Activated naive CD4-positive, alpha-beta T cell treated with anti-CD3 and anti-CD28 coated beads, Interleukin-2, amount 50 U/mL, for 72 hours (primary cell): ENCODE measurements around the gene CCL27. TPM values are rescaled to one million over a fixed set of nuclear protein-coding genes. Genes with fewer than 3 reads are reported as not detected.
"Not testable (repeated sequence)": the region's sequence is repeated elsewhere in the genome, so short reads cannot be mapped to it uniquely, and the experiment has no call there.

Source experiments
- ATAC-seq, 2 donors: fragments of 150-1000 bp; cut with Tn5 transposase; 2 replicates each; pipeline ENCODE4 v1.10.0; 2021; ENCODE audit warnings: mild to moderate bottlenecking in 2 of 2, moderate library complexity in 2 of 2
- DNase-seq, 2 donors: peaks; one replicate each; pipeline ENCODE4 v3.0.0; 2021 to 2022; ENCODE audit warnings: low spot score in 2 of 2
- H3K27ac Mint-ChIP-seq, 2 donors: one replicate each; pipeline ENCODE4 v1.8.0; 2022; ENCODE audit warnings: mild to moderate bottlenecking in 2 of 2, mixed read lengths in 2 of 2
- H3K36me3 Mint-ChIP-seq, 2 donors: one replicate each; pipeline ENCODE4 v1.8.0; 2022; ENCODE audit warnings: mixed read lengths in 2 of 2
- H3K9me3 Mint-ChIP-seq, 2 donors: one replicate each; pipeline ENCODE4 v1.8.0; 2022; ENCODE audit warnings: mixed read lengths in 2 of 2
- total RNA-seq, 2 donors: library from RNA; stranded (reverse); gene quantifications; one replicate each; pipeline ENCODE4 v1.2.3, GENCODE V29; 2022

CCL27 gene
- total RNA-seq, 2 donors from 2014 or later = 0.64 TPM; not detected in 1

DNA sequence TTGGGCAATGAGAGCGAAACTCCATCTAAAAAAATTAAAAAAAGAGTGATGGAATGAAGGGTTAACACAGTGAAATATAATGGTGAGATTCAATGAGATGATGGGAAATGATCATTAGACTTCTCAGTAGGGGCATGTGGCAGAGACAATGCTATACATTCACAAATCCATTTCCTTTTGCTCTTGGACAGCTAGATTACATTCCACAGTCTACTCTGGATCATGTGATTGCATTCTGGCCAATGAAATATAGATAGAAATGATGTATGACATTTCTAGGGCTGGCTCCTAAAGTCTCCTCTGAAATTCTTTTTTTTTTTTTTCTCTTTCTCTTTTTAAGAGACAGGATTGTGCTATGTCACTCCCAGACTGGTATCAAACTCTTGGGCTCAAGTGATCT is 19.8 kb downstream of the CCL27 start:
- no peak for ATAC-seq
- no peak overlapping the region for H3K27ac Mint-ChIP-seq
- H3K9me3 Mint-ChIP-seq = no peaks in the 10 kb centered on the region
- DNase-seq = no peak
- H3K36me3 Mint-ChIP-seq = peaks cover 6 to 8% of the 10 kb centered on the region in 2 donors

DNA sequence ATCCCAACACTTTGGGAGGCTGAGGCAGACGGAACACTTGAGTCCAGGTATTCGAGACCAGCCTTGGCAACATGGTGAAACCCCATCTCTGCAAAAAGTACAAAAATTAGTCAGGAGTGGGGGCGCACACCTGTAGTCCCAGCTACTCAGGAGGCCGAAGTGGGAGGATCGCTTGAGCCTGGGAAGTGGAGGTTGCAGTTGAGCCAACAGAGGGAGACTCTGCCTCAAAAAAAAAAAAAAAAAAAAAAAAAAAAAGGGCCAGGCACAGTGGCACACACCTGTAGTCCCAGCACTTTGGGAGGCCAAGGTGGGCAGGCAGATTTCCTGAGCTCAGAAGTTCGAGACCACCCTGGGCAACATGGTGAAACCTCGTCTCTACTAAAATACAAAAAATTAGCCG is 23.1 kb downstream of the CCL27 start:
- ATAC-seq = not testable (repeated sequence)
- H3K36me3 Mint-ChIP-seq = peaks cover 16 to 17% of the 10 kb centered on the region in 2 donors

GRCh38 chr9:34638138-34638445 is 24.4 kb downstream of the CCL27 start:
- DNase-seq (no peak), ATAC-seq (peak in 1 of 2 donors; percentile 8)
- Mint-ChIP-seq H3K9me3 (no peaks in the 10 kb centered on the region), H3K36me3 (peaks cover 16 to 17% of the 10 kb centered on the region in 2 donors), H3K27ac (peak overlapping the region; percentile 91 to 98)

More for the DNA sequence above, 23.1 kb downstream of the CCL27 start:
- not testable (repeated sequence) for H3K27ac Mint-ChIP-seq, DNase-seq, H3K9me3 Mint-ChIP-seq

DNA sequence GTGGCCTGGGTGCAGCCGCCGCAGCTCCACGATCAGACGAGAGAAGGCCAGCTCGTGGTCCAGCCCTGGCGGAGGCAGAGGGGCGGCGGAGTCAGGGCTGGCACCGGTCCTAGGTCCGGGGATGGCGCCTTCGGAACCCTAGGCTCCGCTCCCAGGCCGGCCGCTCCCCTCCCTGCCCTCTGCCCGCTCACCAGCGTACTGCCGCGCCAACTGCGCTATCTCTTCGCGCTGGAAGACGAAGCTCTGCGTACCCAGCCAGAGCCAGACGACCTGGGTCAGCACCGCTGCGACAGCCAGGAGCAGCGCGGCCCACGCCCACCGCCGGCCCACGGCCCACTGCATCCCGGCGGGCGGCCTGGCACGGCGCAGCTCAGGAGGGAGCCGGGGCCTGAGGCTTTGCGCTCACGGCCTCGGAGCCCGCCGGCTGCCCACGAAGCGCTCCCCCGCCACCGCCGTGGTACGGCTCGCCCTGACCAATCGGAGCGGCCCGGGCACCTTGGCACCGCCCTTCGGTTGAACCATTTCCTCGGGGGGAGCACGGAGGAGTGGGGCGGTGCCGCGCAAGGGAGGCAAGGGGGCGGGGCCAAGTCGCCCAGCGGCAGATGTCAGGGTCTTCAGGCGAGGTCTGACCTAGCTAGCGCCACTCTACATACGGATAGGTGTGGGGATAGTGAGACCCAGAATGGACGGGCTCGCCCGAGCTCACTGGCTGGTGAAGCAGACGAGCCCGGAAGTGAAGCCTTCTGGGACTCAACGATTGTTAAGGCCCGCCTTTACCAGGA is 24.9 kb downstream of the CCL27 start, which contains the start of gene SIGMAR1:
Gene SIGMAR1, minus strand, starts transcription at position 432 of the 782 bp plus-strand sequence. Its CDS starts 90 bp downstream, at position 342.
- H3K27ac Mint-ChIP-seq = peak within 1 kb of the TSS; percentile 91 to 98
- H3K36me3 Mint-ChIP-seq = peaks cover 16 to 17% of the 10 kb centered on the region in 2 donors
- H3K9me3 Mint-ChIP-seq = no peaks in the 10 kb centered on the region
- ATAC-seq (peak; percentile 90 to 93), DNase-seq (peak; percentile 96 to 98)

- peaks cover 16 to 17% of the 10 kb centered on the region in 2 donors for H3K36me3 Mint-ChIP-seq
- peak overlapping the region; percentile 91 to 93 for H3K27ac Mint-ChIP-seq
- DNase-seq (no peak), ATAC-seq (no peak)
- H3K9me3 Mint-ChIP-seq = no peaks in the 10 kb centered on the region
Observed at GRCh38 chr9:34636791-34637355, 25.6 kb downstream of the CCL27 start.

DNA sequence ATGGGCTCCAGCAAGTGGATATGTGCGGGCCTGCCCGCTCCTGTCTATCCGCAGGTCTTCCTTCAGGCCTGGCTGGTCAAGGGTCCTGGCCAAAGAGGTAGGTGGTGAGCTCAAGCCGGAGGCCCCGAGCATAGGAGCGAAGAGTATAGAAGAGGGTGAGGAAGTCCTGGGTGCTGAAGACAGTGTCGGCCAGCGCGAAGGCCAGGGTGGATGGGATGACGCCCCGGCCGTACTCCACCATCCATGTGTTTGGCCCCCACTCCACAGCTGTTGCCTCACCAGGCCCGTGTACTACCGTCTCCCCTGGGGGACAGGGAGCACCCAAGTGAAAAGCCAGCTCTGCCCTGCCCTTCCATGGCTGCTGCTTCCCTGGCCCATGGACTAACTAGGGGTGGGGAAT is 26.9 kb downstream of the CCL27 start:
- DNase-seq (no peak), ATAC-seq (no peak)
- Mint-ChIP-seq H3K27ac (peak overlapping the region in 1 of 2 donors; percentile 58), H3K9me3 (no peaks in the 10 kb centered on the region), H3K36me3 (peaks cover 16 to 17% of the 10 kb centered on the region in 2 donors)

GRCh38 chr9:34634551-34635248 is 27.8 kb downstream of the CCL27 start:
- Mint-ChIP-seq H3K27ac (no peak overlapping the region), H3K9me3 (no peaks in the 10 kb centered on the region), H3K36me3 (peaks cover 16 to 17% of the 10 kb centered on the region in 2 donors)
- ATAC-seq (no peak), DNase-seq (no peak)

GRCh38 chr9:34633851-34634550 is 28.5 kb downstream of the CCL27 start:
- no peaks in the 10 kb centered on the region for H3K9me3 Mint-ChIP-seq
- ATAC-seq (peak; percentile 18 to 41), DNase-seq (peak in 1 of 2 donors; percentile 80)
- no peak overlapping the region for H3K27ac Mint-ChIP-seq
- H3K36me3 Mint-ChIP-seq = peaks cover 16 to 17% of the 10 kb centered on the region in 2 donors

GRCh38 chr9:34633166-34633565 is 29.3 kb downstream of the CCL27 start:
- DNase-seq (no peak), ATAC-seq (no peak)
- Mint-ChIP-seq H3K36me3 (peaks cover 16 to 23% of the 10 kb centered on the region in 2 donors), H3K9me3 (no peaks in the 10 kb centered on the region), H3K27ac (no peak overlapping the region)

GRCh38 chr9:34630402-34631154 is 31.9 kb downstream of the CCL27 start:
- Mint-ChIP-seq H3K36me3 (peaks cover 5 to 11% of the 10 kb centered on the region in 2 donors), H3K27ac (no peak overlapping the region), H3K9me3 (no peaks in the 10 kb centered on the region)
- ATAC-seq (no peak), DNase-seq (no peak)

- Mint-ChIP-seq H3K27ac (no peak overlapping the region), H3K9me3 (no peaks in the 10 kb centered on the region), H3K36me3 (peaks cover 0 to 6% of the 10 kb centered on the region in 2 donors)
- DNase-seq (no peak), ATAC-seq (no peak)
Observed at GRCh38 chr9:34629491-34629808, 33.0 kb downstream of the CCL27 start.

GRCh38 chr9:34628656-34629490 is 33.6 kb downstream of the CCL27 start, which contains the start of gene ARID3C:
Gene ARID3C (minus strand): TSS chr9:34629066. CDS start chr9:34628014, 1,052 bp downstream.
- peak in 1 of 2 donors; percentile 57 for DNase-seq
- Mint-ChIP-seq H3K36me3 (peaks cover 0 to 6% of the 10 kb centered on the region in 2 donors), H3K9me3 (no peaks in the 10 kb centered on the region), H3K27ac (peak within 1 kb of the TSS in 1 of 2 donors; percentile 36)
- peak; percentile 70 to 81 for ATAC-seq

DNA sequence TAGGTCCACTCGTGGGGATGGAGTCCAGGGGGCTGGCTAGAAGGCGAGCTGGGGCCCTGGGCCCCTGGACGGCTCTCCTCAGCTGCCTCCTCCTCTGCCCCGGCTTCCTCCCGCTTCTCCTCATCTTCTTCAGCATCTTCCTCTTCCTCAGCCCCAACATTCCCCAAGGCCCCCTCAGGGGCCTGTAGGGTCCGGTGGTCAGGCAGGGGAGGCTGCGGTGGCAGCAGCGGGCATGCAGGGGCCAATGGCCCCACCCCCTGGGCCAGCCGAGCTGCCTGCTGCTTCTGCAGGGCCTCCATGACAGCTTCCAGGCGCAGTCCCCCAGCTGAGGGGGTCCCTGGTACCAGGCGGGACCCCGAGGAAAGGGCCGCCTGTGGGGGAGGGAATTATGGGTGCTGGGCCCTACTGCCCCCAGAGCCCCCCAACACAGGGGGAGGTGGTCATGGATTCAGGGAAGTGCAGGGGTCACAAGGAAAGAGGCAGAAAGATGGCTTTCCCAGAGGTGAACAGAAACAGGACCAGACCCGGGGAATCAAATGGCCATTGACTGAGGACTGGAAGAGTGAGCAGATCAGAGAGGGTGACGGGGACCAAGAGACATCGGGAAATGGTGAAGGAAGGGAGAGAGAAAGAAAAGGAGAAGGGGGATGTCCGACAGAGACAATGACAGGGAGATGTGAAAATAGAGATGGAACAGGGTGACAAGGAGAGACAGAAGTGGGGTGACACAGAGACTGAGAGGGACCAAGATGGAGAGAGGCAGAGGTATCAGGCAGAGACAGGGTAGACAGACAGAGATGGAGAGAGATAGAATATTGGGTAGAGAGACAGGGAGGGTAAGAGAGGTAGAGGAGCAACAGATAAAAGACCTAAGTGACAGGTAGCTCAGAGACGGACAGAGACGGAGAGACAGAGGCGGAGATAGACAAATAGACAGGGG is 34.5 kb downstream of the CCL27 start:
- DNase-seq (no peak), ATAC-seq (peak; percentile 9 to 17)
- Mint-ChIP-seq H3K27ac (peak overlapping the region in 1 of 2 donors; percentile 36), H3K36me3 (peaks cover 0 to 6% of the 10 kb centered on the region in 2 donors), H3K9me3 (no peaks in the 10 kb centered on the region)

DNA sequence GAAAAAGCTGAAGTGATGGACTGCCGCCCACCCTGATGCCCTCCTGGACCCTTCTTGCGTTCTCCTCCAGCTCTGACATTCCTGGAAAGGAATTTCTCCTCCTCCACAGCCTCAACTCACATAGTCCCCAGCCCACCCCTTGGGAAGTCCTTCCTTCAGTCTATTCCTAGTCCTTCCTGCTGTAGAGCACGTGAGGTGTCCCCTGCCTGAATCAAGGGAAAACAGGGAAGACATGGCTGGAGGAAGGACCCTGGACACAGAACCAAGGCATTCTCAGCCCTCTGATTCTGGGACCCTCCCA is 37.3 kb downstream of the CCL27 start:
- H3K27ac Mint-ChIP-seq = no peak overlapping the region
- DNase-seq (no peak), ATAC-seq (no peak)
- H3K9me3 Mint-ChIP-seq = no peaks in the 10 kb centered on the region
- H3K36me3 Mint-ChIP-seq = peaks cover 5 to 22% of the 10 kb centered on the region in 2 donors
